Measurements from ENCODE around the gene ELAVL2.

The ELAVL2 gene

GRCh38 chr9:23821375-23822181, 4.5 kb downstream of the ELAVL2 start:
- DNase-seq, result peak; percentile 76

- DNase-seq, result peak; percentile 44
These were observed 5.3 kb downstream of the ELAVL2 start for GRCh38 chr9:23820451-23821374.

- no peak for DNase-seq
These were observed 6.6 kb downstream of the ELAVL2 start for GRCh38 chr9:23819403-23819802.

GRCh38 chr9:23814243-23814642, 11.8 kb downstream of the ELAVL2 start:
- no peak for DNase-seq

- DNase-seq, result no peak
These were observed 13.4 kb downstream of the ELAVL2 start for GRCh38 chr9:23812673-23813072.

GRCh38 chr9:23811633-23812032, 14.4 kb downstream of the ELAVL2 start:
- no peak for DNase-seq

GRCh38 chr9:23803216-23803615, 22.8 kb downstream of the ELAVL2 start:
- no peak for DNase-seq

GRCh38 chr9:23801523-23801922, 24.5 kb downstream of the ELAVL2 start:
- no peak for DNase-seq

- DNase-seq, result no peak
These were observed 26.5 kb downstream of the ELAVL2 start for GRCh38 chr9:23799521-23799920.

- DNase-seq, result no peak
These were observed 27.7 kb downstream of the ELAVL2 start for GRCh38 chr9:23798325-23798724.

GRCh38 chr9:23796209-23796608, 29.8 kb downstream of the ELAVL2 start:
- DNase-seq, result no peak

- no peak for DNase-seq
These were observed 35.4 kb downstream of the ELAVL2 start for GRCh38 chr9:23790351-23791260.

- no peak for DNase-seq
These were observed 36.3 kb downstream of the ELAVL2 start for GRCh38 chr9:23789529-23790254.

GRCh38 chr9:23784962-23785361, 41.1 kb downstream of the ELAVL2 start:
- DNase-seq, result no peak

- DNase-seq, result no peak
These were observed 42.5 kb downstream of the ELAVL2 start for GRCh38 chr9:23783509-23783908.

- no peak for DNase-seq
These were observed 46.8 kb downstream of the ELAVL2 start for GRCh38 chr9:23779220-23779619.

GRCh38 chr9:23777328-23777727, 48.7 kb downstream of the ELAVL2 start:
- no peak for DNase-seq

- DNase-seq, result no peak
These were observed 50.5 kb downstream of the ELAVL2 start for GRCh38 chr9:23775549-23775948.

GRCh38 chr9:23774266-23774665, 51.8 kb downstream of the ELAVL2 start:
- DNase-seq, result no peak

- no peak for DNase-seq
These were observed 53.7 kb downstream of the ELAVL2 start for GRCh38 chr9:23772385-23772783.

GRCh38 chr9:23771746-23772384, 54.2 kb downstream of the ELAVL2 start:
- DNase-seq, result no peak
